Smooth muscle cell (in vitro differentiated cells): ENCODE measurements around the gene LOX. TPM values are rescaled to one million over a fixed set of nuclear protein-coding genes. Genes with fewer than 3 reads are reported as not detected.

Experiments used
- DNase-seq: peaks from one replicate; lab custom pipeline; 2025; ENCODE audit not compliant: unreplicated experiment; lab: John Stamatoyannopoulos, UW
- H2AFZ ChIP-seq: fragments of 200-600 bp; sonication (generic); 2 replicates; pipeline ENCODE4 v1.6.0; 2016; ENCODE audit warnings: antibody characterized with exemption, low read depth, mild to moderate bottlenecking
- H3F3A ChIP-seq: fragments of 200-600 bp; sonication (generic); 2 replicates; pipeline ENCODE4 v1.6.0; 2017; ENCODE audit warnings: antibody characterized with exemption, low read depth
- H3K27ac ChIP-seq: fragments of 200-600 bp; sonication (generic); 2 replicates; pipeline ENCODE4 v1.5.1; 2016; ENCODE audit warnings: low read depth, mild to moderate bottlenecking
- H3K27me3 ChIP-seq: fragments of 200-600 bp; sonication (generic); 2 replicates; pipeline ENCODE4 v1.6.1; 2016; ENCODE audit warnings: low read depth, mild to moderate bottlenecking
- H3K36me3 ChIP-seq: fragments of 200-600 bp; sonication (generic); 2 replicates; pipeline ENCODE4 v1.5.1; 2016; ENCODE audit warnings: low read depth
- H3K4me1 ChIP-seq: fragments of 200-600 bp; sonication (generic); 2 replicates; pipeline ENCODE4 v1.5.1; 2016; ENCODE audit warnings: low read depth
- H3K4me2 ChIP-seq: fragments of 200-600 bp; sonication (generic); 2 replicates; pipeline ENCODE4 v1.6.0; 2016; ENCODE audit warnings: mild to moderate bottlenecking
- H3K4me3 ChIP-seq: fragments of 200-600 bp; sonication (generic); 2 replicates; pipeline ENCODE4 v1.5.1; 2016; ENCODE audit warnings: mild to moderate bottlenecking
- H3K79me2 ChIP-seq: fragments of 200-600 bp; sonication (generic); 2 replicates; pipeline ENCODE4 v1.6.0; 2016; ENCODE audit warnings: low read depth, mild to moderate bottlenecking
- H3K9ac ChIP-seq: fragments of 200-600 bp; sonication (generic); 2 replicates; pipeline ENCODE4 v1.6.0; 2016; ENCODE audit warnings: low read depth
- H3K9me3 ChIP-seq: fragments of 200-600 bp; sonication (generic); replicated peaks from 2 replicates; pipeline ENCODE4 v1.5.1; 2016; ENCODE audit warnings: low read depth
- H4K20me1 ChIP-seq: fragments of 200-600 bp; sonication (generic); 2 replicates; pipeline ENCODE4 v1.6.0; 2016; ENCODE audit warnings: low read depth
- WGBS: methylation state at CpG from one replicate; pipeline ENCODE4 v1.1.7; 2016; ENCODE audit warnings: low lambda C conversion rate; 5-methylcytosine and 5-hydroxymethylcytosine counted together
- polyA plus RNA-seq: library from polyadenylated mRNA; unstranded; fragments of >200 nt; fragmentation: Nextera tagmentation; extraction: Ambion mirVana; gene quantifications from 2 replicates; pipeline ENCODE4 v1.2.1, GENCODE V29; 2016
- total RNA-seq: library from RNA; depleted of rRNA; stranded (reverse); fragments of >200 nt; gene quantifications from 2 replicates; pipeline ENCODE4 v1.2.3, GENCODE V29; 2014
- TF ChIP-seq, protein P1 (sequence below): fragments of 200-600 bp; sonication (generic); IDR thresholded peaks from 2 replicates; pipeline ENCODE4 v1.5.1; 2017; ENCODE audit warnings: borderline replicate concordance, mild to moderate bottlenecking, antibody characterized with exemption; ENCODE audit not compliant: insufficient read depth, poor library complexity, severe bottlenecking

The LOX gene
- total and polyA plus RNA-seq, 2 experiments from 2014 or later: 642 to 808 TPM

DNA sequence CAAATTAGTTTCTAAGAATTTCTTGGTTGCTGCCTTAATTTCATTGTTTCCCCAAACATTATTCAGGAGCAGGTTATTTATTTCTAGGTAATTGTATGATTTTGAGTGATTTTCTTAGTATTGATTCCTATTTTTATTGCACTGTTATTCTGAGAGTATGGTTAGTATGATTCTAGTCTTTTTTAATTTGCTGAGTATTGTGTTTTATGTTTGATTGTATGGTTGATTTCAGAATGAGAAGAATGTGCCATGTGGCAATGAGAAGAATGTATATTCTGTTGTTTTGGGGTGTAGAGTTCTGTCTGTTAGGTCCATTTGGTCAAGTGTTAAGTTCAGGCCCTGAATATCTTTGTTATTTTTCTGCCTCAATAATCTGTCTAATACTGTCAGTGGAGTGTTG, 27.1 kb downstream of the LOX start:
- Histone ChIP-seq H3K27me3 (no peaks in the 10 kb centered on the region), H3K9me3 (no peaks in the 10 kb centered on the region), H3K4me1 (no peaks in the 10 kb centered on the region), H3F3A (no peaks in the 10 kb centered on the region), H3K4me3 (no peak overlapping the region), H3K27ac (no peak overlapping the region), H3K79me2 (no peaks in the 10 kb centered on the region), H3K9ac (no peak overlapping the region), H3K4me2 (no peak overlapping the region), H4K20me1 (no peaks in the 10 kb centered on the region), H3K36me3 (no peaks in the 10 kb centered on the region), H2AFZ (no peak overlapping the region)
- no peak for DNase-seq
- TF ChIP-seq, protein P1, sequence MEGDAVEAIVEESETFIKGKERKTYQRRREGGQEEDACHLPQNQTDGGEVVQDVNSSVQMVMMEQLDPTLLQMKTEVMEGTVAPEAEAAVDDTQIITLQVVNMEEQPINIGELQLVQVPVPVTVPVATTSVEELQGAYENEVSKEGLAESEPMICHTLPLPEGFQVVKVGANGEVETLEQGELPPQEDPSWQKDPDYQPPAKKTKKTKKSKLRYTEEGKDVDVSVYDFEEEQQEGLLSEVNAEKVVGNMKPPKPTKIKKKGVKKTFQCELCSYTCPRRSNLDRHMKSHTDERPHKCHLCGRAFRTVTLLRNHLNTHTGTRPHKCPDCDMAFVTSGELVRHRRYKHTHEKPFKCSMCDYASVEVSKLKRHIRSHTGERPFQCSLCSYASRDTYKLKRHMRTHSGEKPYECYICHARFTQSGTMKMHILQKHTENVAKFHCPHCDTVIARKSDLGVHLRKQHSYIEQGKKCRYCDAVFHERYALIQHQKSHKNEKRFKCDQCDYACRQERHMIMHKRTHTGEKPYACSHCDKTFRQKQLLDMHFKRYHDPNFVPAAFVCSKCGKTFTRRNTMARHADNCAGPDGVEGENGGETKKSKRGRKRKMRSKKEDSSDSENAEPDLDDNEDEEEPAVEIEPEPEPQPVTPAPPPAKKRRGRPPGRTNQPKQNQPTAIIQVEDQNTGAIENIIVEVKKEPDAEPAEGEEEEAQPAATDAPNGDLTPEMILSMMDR: no peak

DNA sequence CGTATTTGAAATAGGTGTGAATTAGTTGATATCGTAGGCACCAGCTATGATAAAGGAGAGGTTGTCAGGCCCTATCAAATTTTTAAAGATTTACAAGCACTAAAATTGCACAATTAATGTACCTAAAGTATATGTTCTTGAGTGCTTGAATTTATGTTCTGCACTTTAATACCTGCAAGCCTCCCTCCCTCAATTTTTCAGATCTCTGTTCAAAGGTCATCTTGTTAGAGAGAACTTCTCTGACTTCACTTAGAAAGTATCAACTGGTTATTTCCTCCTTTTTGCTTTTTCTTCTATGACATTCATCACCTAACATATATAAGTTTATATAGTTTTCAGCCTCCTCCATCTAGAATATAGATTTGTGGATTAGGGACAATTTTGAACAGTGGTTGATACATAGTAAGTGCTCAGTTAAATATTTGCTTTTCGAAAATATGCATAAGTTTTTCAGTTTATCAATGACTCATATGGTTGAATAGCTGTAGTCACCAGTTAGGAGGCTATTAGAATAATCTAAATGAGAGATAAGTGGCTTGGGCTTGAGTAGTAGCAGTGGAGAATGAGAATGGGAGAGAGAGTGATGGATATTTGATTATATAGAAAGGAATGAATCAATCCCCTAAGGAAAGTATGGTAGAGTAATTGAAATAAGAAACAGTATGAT, 37.3 kb downstream of the LOX start:
- no peak overlapping the region for H3K27ac ChIP-seq
- TF ChIP-seq, protein P1: no peak
- H3K4me3 ChIP-seq: no peak overlapping the region

DNA sequence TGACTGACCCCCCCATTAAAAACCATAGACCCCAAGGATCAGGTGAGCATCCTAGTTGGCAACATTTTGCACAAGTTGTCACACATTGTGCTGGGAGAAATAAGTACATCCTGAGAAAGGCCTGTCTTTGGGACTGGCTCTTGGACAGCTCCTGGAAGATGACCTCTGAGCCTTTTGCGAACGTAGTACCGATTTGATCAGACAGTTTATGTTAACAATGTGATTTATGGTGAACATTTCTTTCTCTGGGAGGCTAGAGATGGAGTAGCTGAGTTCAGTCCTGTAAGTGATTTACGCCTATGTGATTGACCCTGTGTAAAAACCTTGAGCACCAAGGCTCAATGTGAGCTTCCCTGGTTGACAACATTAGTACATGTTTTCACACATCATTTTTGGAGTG, 41.7 kb downstream of the LOX start:
- TF ChIP-seq, protein P1: no peak
- WGBS: 93% methylated on average over 4 of the region's 4 CpGs
- Histone ChIP-seq H3K36me3 (no peaks in the 10 kb centered on the region), H4K20me1 (no peaks in the 10 kb centered on the region), H2AFZ (no peak overlapping the region), H3K27me3 (no peaks in the 10 kb centered on the region), H3K9me3 (no peaks in the 10 kb centered on the region), H3K4me2 (no peak overlapping the region), H3K9ac (no peak overlapping the region), H3K79me2 (no peaks in the 10 kb centered on the region), H3K4me1 (no peaks in the 10 kb centered on the region), H3K4me3 (no peak overlapping the region), H3K27ac (no peak overlapping the region), H3F3A (no peaks in the 10 kb centered on the region)
- DNase-seq: no peak

More for the DNA sequence above, 37.3 kb downstream of the LOX start:
- Histone ChIP-seq H3F3A (no peaks in the 10 kb centered on the region), H3K4me2 (no peak overlapping the region), H3K27me3 (no peaks in the 10 kb centered on the region), H3K36me3 (no peaks in the 10 kb centered on the region), H3K9ac (no peak overlapping the region), H3K4me1 (no peaks in the 10 kb centered on the region), H4K20me1 (no peaks in the 10 kb centered on the region), H3K9me3 (no peaks in the 10 kb centered on the region), H3K79me2 (no peaks in the 10 kb centered on the region), H2AFZ (no peak overlapping the region)
- DNase-seq: no peak
- 92% methylated on average over 3 of the region's 3 CpGs for WGBS

DNA sequence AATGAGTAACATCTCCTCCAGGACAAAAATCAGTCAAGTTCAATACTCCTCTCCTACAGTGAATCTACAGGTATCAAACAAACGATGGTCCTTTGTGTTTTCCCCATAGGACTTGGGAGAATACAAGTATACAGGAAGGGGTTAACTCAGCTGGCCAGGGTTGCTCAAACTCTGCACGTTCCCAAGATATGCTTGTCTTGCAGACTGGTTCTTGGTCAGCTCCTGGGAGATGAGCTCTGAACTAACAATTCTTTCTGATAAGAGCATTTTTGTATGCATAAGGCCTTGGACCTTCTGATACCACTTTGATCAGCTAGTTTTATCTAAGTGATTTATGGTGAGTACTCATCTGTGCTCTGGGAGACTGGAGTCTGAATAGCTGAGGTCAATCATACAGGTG, 42.1 kb downstream of the LOX start:
- TF ChIP-seq, protein P1: no peak
- no peaks in the 10 kb centered on the region for H3K27me3 ChIP-seq
- no peak overlapping the region for H3K4me2 ChIP-seq
- no peaks in the 10 kb centered on the region for H3K36me3 ChIP-seq
- DNase-seq: no peak
- no peaks in the 10 kb centered on the region for H3K79me2 ChIP-seq
- no peak overlapping the region for H2AFZ ChIP-seq
- H3K9ac ChIP-seq: no peak overlapping the region
- 52% methylated on average over 2 of the region's 2 CpGs for WGBS
- no peaks in the 10 kb centered on the region for H3K4me1 ChIP-seq
- H3K27ac ChIP-seq: no peak overlapping the region
- no peaks in the 10 kb centered on the region for H3F3A ChIP-seq
- H4K20me1 ChIP-seq: no peaks in the 10 kb centered on the region
- H3K9me3 ChIP-seq: no peaks in the 10 kb centered on the region
- H3K4me3 ChIP-seq: no peak overlapping the region
